A549 (cell line): Measurements from ENCODE around the gene SLIT1. TPM values are rescaled to one million over a fixed set of nuclear protein-coding genes. Genes with fewer than 3 reads are reported as not detected.
A peak's percentile ranks its signal among the peaks of the same experiment; 100 is the strongest.

Experiments used
- ATAC-seq, 2 experiments: fragments of 200-7000 bp in 1 of 2; fragments of >200 bp in 1 of 2; cut with Nextera tagmentation in 1 of 2; cut with Tn5 transposase in 1 of 2; 3 replicates each; pipeline versions ENCODE4 v1.8.0 to v1.9.1; 2018 to 2020; ENCODE audit warnings: mild to moderate bottlenecking in 1 of 2, moderate library complexity in 1 of 2
- CTCF ChIA-PET: fragments of 300-600 bp; sonication (Branson Sonifier 250); formaldehyde crosslinking; extraction: SDS; loops from one replicate; lab custom pipeline; 2021; ENCODE audit warnings: antibody characterized with exemption, inconsistent platforms; lab: Yijun Ruan, JAX
- POLR2A ChIA-PET: fragments of 350-600 bp; formaldehyde crosslinking; extraction: SDS; loops from one replicate; lab custom pipeline; 2021; ENCODE audit warnings: antibody characterized with exemption, inconsistent platforms; lab: Yijun Ruan, JAX
- DNase-seq, 2 experiments: peaks; one replicate each; pipeline versions ENCODE4 v3.0.0 to v3.0.0-alpha.2; 2011 to 2016; ENCODE audit warnings: low read depth in 1 of 2, low spot score in 1 of 2
- FAIRE-seq: peaks from 2 replicates; lab custom pipeline; 2011; peaks lifted over from hg19 to GRCh38; lab: Jason Lieb, UNC
- H3K27ac ChIP-seq, 2 experiments: fragments of >200 bp; sonication (Bioruptor Twin); formaldehyde crosslinking; 3 replicates each; pipeline ENCODE4 v1.5.1; 2016 to 2017
- H3K4me1 ChIP-seq: fragments of >200 bp; sonication (Bioruptor Twin); formaldehyde crosslinking; 3 replicates; pipeline ENCODE4 v1.6.1; 2016
- H3K4me2 ChIP-seq: fragments of >200 bp; sonication (Bioruptor Twin); formaldehyde crosslinking; 3 replicates; pipeline ENCODE4 v1.6.1; 2016
- H3K4me3 ChIP-seq: fragments of >200 bp; sonication (Bioruptor Twin); formaldehyde crosslinking; 3 replicates; pipeline ENCODE4 v1.5.1; 2016
- H3K9me3 ChIP-seq: fragments of >200 bp; sonication (Bioruptor Twin); formaldehyde crosslinking; 3 replicates; pipeline ENCODE4 v1.6.1; 2016
- EHF ChIP-seq: fragments of 250-450 bp; sonication (Bioruptor Pico); IDR thresholded peaks from 2 replicates; pipeline ENCODE4 v1.5.0; 2020; ENCODE audit warnings: mild to moderate bottlenecking
- EP300 ChIP-seq, 2 experiments: fragments of >200 bp; sonication (Bioruptor Twin); formaldehyde crosslinking; IDR thresholded peaks; 2 replicates in 1 of 2; 3 replicates in 1 of 2; pipeline ENCODE4 v1.6.1; 2016 to 2017
- FOXS1 ChIP-seq: fragments of 250-450 bp; sonication (Bioruptor Pico); IDR thresholded peaks from 2 replicates; pipeline ENCODE4 v1.5.0; 2020; ENCODE audit warnings: mild to moderate bottlenecking, moderate library complexity
- HOXA7 ChIP-seq: fragments of 250-450 bp; sonication (Bioruptor Pico); IDR thresholded peaks from 2 replicates; pipeline ENCODE4 v1.5.0; 2020; ENCODE audit warnings: mild to moderate bottlenecking, moderate library complexity
- HOXB13 ChIP-seq: fragments of 250-450 bp; sonication (Bioruptor Pico); IDR thresholded peaks from 2 replicates; pipeline ENCODE4 v1.5.0; 2020; ENCODE audit warnings: low read depth, mild to moderate bottlenecking, moderate library complexity
- HOXB5 ChIP-seq: fragments of 250-450 bp; sonication (Bioruptor Pico); IDR thresholded peaks from 2 replicates; pipeline ENCODE4 v1.5.0; 2020; ENCODE audit warnings: mild to moderate bottlenecking, moderate library complexity
- JUNB ChIP-seq: fragments of >200 bp; sonication (Bioruptor Twin); formaldehyde crosslinking; IDR thresholded peaks from 2 replicates; pipeline ENCODE4 v1.6.1; 2016
- MAFK ChIP-seq: fragments of 450-650 bp; IDR thresholded peaks from 2 replicates; pipeline ENCODE4 v1.6.1; 2014; ENCODE audit not compliant: partially characterized antibody
- NFE2L2 ChIP-seq: fragments of 150-350 bp; conservative IDR thresholded peaks from 2 replicates; pipeline ENCODE4 v1.6.1; 2014; ENCODE audit warnings: low read length
- RFX5 ChIP-seq: fragments of 450-650 bp; IDR thresholded peaks from 2 replicates; pipeline ENCODE4 v1.7.1; 2014; ENCODE audit warnings: antibody characterized with exemption, mild to moderate bottlenecking, moderate library complexity
- TP53 ChIP-seq: fragments of 250-450 bp; sonication (Bioruptor Pico); IDR thresholded peaks from 2 replicates; pipeline ENCODE4 v1.5.0; 2021; ENCODE audit warnings: mild to moderate bottlenecking, moderate library complexity
- WGBS: methylation state at CpG from one replicate; pipeline ENCODE4 v1.1.6; 2017; ENCODE audit errors: missing lambda C conversion rate; 5-methylcytosine and 5-hydroxymethylcytosine counted together
- polyA plus RNA-seq, 4 experiments: library from polyadenylated mRNA; depleted of rRNA in 3 of 4; stranded (reverse); fragments of >200 nt; fragmentation: RNase III in 1 of 4; extraction: RNeasy Plus Mini Kit Qiagen cat#74134 plus additional on column Dnase treatment in 1 of 4; gene quantifications; 2 replicates in 3 of 4; 3 replicates in 1 of 4; pipeline ENCODE4 v1.2.3, GENCODE V29; 2011 to 2017
- TF ChIP-seq, protein P1 (sequence below): fragments of 450-650 bp; IDR thresholded peaks from 2 replicates; pipeline ENCODE4 v1.6.1; 2014; ENCODE audit warnings: antibody characterized with exemption
- TF ChIP-seq, protein P2 (sequence below): fragments of 250-450 bp; sonication (Bioruptor Pico); IDR thresholded peaks from 2 replicates; pipeline ENCODE4 v1.5.0; 2020; ENCODE audit warnings: low read depth, mild to moderate bottlenecking, moderate library complexity
- TF ChIP-seq, protein P3 (sequence below): fragments of 150-350 bp; IDR thresholded peaks from 2 replicates; pipeline ENCODE4 v1.6.1; 2014; ENCODE audit warnings: low read depth, mild to moderate bottlenecking, low read length

Gene SLIT1
- polyA plus RNA-seq, 2 of the 4 experiments (the other 2 are of a cell fraction), result 0.05 to 0.09 TPM

DNA sequence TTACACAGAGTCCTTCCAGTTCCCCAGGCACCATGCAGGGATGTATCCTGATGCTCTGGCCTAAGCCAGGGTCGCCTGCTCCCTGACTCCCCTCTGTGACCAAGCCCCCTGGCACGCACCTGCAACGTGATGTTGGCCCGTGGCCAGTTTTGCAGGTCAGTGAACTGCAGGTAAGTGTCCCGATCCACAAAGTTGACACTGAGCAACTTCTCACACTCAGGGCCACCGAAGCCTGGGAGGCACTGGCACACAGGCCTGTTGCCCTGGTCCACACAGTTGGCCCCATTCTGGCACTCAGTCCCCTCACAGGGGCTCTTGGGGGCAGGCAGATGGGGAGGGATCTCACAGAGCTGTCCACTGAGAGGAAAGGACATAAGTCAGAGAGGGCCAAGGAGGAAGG, 179.4 kb downstream of the SLIT1 start:
- FAIRE-seq (no peak), DNase-seq (no peak), ATAC-seq (no peak)
- no peak overlapping the region for H3K4me2 ChIP-seq
- H3K4me1 ChIP-seq, result peaks cover under 1% of the 10 kb centered on the region; the same call in 1 of the 3 replicates
- ChIA-PET POLR2A (no interaction called here), CTCF (interaction anchor here (0.6 kb wide), 1 partner anchor 110 kb away, joined by 3 read pairs; no protein-coding TSS in a partner anchor)
- H3K9me3 ChIP-seq, result peaks cover 10% of the 10 kb centered on the region; the same call in 2 of the 3 replicates
- TF ChIP-seq EP300 (IDR thresholded peaks at IDR 0.05) (no peak), FOXS1 (CRISPR knock-in tag) (no peak), RFX5 (no peak), HOXA7 (no peak)
- H3K27ac ChIP-seq, result no peak overlapping the region
- no peak overlapping the region for H3K4me3 ChIP-seq
- 20% methylated on average over 1 of the region's 6 CpGs for WGBS

DNA sequence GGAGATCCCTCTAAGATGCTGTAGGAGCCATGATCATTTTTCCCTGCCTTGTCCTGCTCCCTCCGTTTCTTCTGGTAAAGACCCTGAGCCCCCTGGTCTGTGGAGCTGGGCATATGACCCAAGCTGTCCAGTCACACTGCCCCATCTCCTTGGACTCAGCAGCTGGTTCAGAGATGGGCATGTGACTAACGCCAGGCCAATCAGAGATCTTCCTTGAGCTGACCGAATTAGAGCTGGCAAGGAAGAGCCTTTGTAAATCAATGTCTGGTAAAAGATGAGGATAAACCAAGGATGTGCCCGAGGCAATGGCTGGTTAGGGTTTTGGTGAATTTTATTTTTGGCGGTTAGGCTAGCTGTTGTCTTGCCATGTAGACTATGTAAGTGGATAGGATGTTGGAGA, 180.4 kb downstream of the SLIT1 start:
- H3K9me3 ChIP-seq, result peaks cover 10% of the 10 kb centered on the region; the same call in 2 of the 3 replicates
- 58% methylated on average over 5 of the region's 5 CpGs for WGBS
- ChIA-PET POLR2A (no interaction called here), CTCF (interaction anchor here (1.5 to 4.1 kb wide), 3 partner anchors 18 to 205 kb away, joined by 3 to 20 read pairs (median 4); no protein-coding TSS in a partner anchor)
- FAIRE-seq (no peak), ATAC-seq (no peak), DNase-seq (no peak)
- H3K27ac ChIP-seq, result no peak overlapping the region
- TF ChIP-seq EHF (CRISPR knock-in tag), result no peak
- TF ChIP-seq, protein P1, sequence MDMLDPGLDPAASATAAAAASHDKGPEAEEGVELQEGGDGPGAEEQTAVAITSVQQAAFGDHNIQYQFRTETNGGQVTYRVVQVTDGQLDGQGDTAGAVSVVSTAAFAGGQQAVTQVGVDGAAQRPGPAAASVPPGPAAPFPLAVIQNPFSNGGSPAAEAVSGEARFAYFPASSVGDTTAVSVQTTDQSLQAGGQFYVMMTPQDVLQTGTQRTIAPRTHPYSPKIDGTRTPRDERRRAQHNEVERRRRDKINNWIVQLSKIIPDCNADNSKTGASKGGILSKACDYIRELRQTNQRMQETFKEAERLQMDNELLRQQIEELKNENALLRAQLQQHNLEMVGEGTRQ, result peak; percentile 43; the same call in 1 of the 2 replicates
- H3K4me1 ChIP-seq, result peaks cover 11% of the 10 kb centered on the region
- H3K4me3 ChIP-seq, result no peak overlapping the region
- H3K4me2 ChIP-seq, result no peak overlapping the region

DNA sequence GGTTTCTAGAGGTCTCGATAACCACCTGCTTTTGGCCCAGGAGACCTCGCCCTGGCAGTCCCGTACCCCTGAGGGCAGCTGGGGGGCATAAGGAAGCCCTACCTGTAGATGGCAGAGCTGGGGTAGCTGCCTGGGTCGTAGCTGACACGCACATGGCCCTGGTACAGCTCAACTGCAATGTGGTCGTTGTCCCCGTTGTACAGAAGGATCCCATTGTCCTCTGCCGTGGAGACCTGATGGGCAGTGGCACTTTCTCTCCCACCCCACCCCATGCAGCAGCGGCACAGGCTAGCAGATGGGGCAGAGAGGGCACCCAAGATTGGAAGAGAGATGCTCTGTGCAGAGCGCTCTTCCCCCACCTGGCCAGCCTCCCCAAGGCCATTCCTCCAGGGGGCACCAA, 181.2 kb downstream of the SLIT1 start:
- CTCF ChIA-PET, result interaction anchor here (0.9 to 4.1 kb wide), 5 partner anchors 9 to 206 kb away, joined by 3 to 20 read pairs (median 4); no protein-coding TSS in a partner anchor
- 69% methylated on average over 7 of the region's 10 CpGs for WGBS
- DNase-seq (no peak), FAIRE-seq (no peak)
- POLR2A ChIA-PET, result interaction anchor here (0.5 kb wide), 1 partner anchor 249 kb away, joined by 7 read pairs; no protein-coding TSS in a partner anchor
- Histone ChIP-seq H3K9me3 (peaks cover 10% of the 10 kb centered on the region; the same call in 2 of the 3 replicates), H3K4me3 (no peak overlapping the region)
- no peak for TF ChIP-seq HOXB13 (CRISPR knock-in tag)
- TF ChIP-seq HOXB5 (CRISPR knock-in tag), result no peak
- TF ChIP-seq NFE2L2, result no peak
- TF ChIP-seq, all 56 proteins: peak for 0
- no peak for ATAC-seq
- Histone ChIP-seq H3K27ac (no peak overlapping the region), H3K4me2 (no peak overlapping the region), H3K4me1 (peaks cover 12% of the 10 kb centered on the region)

DNA sequence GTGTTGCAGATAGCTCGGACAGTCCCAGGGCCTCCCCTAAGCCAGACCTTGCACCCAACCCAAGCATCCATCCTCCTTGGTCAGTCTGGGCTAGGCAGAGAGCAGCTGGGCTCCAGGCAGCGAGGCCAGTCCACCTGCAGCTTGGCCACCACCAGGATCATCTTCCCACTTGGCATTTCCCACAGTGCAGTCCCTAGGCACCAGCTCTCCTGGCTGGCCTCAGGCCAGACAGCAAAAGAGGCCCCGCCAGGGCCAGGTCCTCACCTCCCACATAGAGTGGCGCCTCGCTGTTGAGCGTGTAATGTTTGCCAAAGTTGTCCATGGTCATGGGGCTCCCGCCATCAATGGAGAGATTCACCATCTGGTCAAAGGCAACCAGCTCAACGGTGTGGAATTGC, 182.0 kb downstream of the SLIT1 start:
- ATAC-seq (no peak), DNase-seq (no peak), FAIRE-seq (no peak)
- 59% methylated on average over 3 of the region's 8 CpGs for WGBS
- ChIA-PET POLR2A (no interaction called here), CTCF (interaction anchor here (0.9 to 4.1 kb wide), 5 partner anchors 9 to 193 kb away, joined by 3 to 20 read pairs (median 5); no protein-coding TSS in a partner anchor)
- no peak for TF ChIP-seq JUNB
- TF ChIP-seq, protein P2, sequence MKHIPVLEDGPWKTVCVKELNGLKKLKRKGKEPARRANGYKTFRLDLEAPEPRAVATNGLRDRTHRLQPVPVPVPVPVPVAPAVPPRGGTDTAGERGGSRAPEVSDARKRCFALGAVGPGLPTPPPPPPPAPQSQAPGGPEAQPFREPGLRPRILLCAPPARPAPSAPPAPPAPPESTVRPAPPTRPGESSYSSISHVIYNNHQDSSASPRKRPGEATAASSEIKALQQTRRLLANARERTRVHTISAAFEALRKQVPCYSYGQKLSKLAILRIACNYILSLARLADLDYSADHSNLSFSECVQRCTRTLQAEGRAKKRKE (CRISPR knock-in tag), result no peak
- TF ChIP-seq, protein P3, sequence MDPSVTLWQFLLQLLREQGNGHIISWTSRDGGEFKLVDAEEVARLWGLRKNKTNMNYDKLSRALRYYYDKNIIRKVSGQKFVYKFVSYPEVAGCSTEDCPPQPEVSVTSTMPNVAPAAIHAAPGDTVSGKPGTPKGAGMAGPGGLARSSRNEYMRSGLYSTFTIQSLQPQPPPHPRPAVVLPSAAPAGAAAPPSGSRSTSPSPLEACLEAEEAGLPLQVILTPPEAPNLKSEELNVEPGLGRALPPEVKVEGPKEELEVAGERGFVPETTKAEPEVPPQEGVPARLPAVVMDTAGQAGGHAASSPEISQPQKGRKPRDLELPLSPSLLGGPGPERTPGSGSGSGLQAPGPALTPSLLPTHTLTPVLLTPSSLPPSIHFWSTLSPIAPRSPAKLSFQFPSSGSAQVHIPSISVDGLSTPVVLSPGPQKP, result no peak
- TF ChIP-seq HOXA7, result no peak
- TF ChIP-seq MAFK, result no peak
- no peak for TF ChIP-seq TP53 (CRISPR knock-in tag)
- Histone ChIP-seq H3K27ac (no peak overlapping the region), H3K9me3 (peaks cover 10% of the 10 kb centered on the region; the same call in 2 of the 3 replicates), H3K4me3 (no peak overlapping the region), H3K4me1 (peaks cover 12% of the 10 kb centered on the region), H3K4me2 (no peak overlapping the region)
